Measurements from ENCODE around the gene PAPPA2. TPM values are rescaled to one million over a fixed set of nuclear protein-coding genes. Genes with fewer than 3 reads are reported as not detected.
A peak's percentile ranks its signal among the peaks of the same experiment; 100 is the strongest.

PAPPA2 gene
- total and polyA plus RNA-seq, 8 donors: under 0.01 to 10.3 (median 0.29) TPM; not detected in 1

DNA sequence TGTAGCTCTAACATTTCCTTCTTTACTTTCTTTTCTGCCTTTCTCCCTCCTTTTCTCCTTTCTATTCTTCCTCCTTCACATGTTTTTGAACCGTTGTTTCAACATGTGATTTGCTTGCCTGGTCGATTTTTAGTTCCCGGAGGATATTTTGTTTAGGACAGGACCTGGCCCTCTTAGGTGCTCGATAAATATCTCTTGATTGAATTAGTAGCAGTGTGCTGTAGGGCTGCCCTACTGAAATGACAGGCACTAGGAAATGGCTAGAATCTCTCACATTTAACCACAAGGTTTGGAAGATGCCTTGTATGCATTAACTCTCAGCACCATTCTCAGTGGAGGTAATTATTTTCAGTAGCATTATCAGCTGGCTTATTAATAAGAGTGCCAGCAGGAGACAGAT lies 305.6 kb downstream of the PAPPA2 start:
- 81 to 92% (median 88%) methylated on average over 4 of the region's 4 CpGs for WGBS, 5 donors
- DNase-seq: no peak
- intact Hi-C loops (cut with DNase I; ENCODE audit: low total_unique reads): no loop called here
- H3K4me1 ChIP-seq: peaks cover 0 to 10% (median 6%) of the 10 kb centered on the region in 4 donors
- TF ChIP-seq, protein P1, sequence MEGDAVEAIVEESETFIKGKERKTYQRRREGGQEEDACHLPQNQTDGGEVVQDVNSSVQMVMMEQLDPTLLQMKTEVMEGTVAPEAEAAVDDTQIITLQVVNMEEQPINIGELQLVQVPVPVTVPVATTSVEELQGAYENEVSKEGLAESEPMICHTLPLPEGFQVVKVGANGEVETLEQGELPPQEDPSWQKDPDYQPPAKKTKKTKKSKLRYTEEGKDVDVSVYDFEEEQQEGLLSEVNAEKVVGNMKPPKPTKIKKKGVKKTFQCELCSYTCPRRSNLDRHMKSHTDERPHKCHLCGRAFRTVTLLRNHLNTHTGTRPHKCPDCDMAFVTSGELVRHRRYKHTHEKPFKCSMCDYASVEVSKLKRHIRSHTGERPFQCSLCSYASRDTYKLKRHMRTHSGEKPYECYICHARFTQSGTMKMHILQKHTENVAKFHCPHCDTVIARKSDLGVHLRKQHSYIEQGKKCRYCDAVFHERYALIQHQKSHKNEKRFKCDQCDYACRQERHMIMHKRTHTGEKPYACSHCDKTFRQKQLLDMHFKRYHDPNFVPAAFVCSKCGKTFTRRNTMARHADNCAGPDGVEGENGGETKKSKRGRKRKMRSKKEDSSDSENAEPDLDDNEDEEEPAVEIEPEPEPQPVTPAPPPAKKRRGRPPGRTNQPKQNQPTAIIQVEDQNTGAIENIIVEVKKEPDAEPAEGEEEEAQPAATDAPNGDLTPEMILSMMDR (IDR thresholded peaks at IDR 0.05): no peak
- H3K36me3 ChIP-seq: no peaks in the 10 kb centered on the region
- H3K4me3 ChIP-seq: no peak overlapping the region
- no peaks in the 10 kb centered on the region for H3K9me3 ChIP-seq
- no peaks in the 10 kb centered on the region for H3K27me3 ChIP-seq
- H3K27ac ChIP-seq: no peak overlapping the region

DNA sequence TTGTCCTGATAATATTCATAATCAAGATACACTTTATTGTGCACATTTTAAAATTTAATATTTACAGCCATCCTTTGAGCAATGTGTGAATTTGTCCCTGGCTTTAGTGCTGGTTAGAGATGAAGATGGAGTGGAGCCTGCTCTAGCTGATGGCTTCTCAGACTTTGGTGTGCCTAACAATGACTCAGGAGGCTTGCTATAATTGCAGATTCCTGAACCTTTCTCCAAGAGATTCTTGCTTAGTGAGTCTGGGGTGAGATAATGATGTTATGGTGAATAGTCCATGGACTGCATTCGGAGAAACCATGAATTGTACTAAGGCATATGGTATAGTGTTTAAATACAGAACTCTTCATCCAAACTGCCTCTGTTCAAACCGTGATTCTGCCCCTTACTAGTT lies 307.1 kb downstream of the PAPPA2 start:
- no peaks in the 10 kb centered on the region for H3K9me3 ChIP-seq
- DNase-seq: no peak
- TF ChIP-seq EP300 (IDR thresholded peaks at IDR 0.05) (no peak), POLR2A (IDR thresholded peaks at IDR 0.05) (no peak), POLR2AphosphoS5 (IDR thresholded peaks at IDR 0.05) (no peak)
- TF ChIP-seq, protein P1 (IDR thresholded peaks at IDR 0.05): no peak
- 84 to 98% (median 93%) methylated on average over 2 of the region's 2 CpGs for WGBS, 5 donors
- H3K27me3 ChIP-seq: no peaks in the 10 kb centered on the region
- H3K27ac ChIP-seq: no peak overlapping the region
- intact Hi-C loops (cut with DNase I; ENCODE audit: low total_unique reads): no loop called here
- peaks cover 0 to 11% (median 7%) of the 10 kb centered on the region in 4 donors for H3K4me1 ChIP-seq
- no peak overlapping the region for H3K4me3 ChIP-seq
- no peaks in the 10 kb centered on the region for H3K36me3 ChIP-seq

DNA sequence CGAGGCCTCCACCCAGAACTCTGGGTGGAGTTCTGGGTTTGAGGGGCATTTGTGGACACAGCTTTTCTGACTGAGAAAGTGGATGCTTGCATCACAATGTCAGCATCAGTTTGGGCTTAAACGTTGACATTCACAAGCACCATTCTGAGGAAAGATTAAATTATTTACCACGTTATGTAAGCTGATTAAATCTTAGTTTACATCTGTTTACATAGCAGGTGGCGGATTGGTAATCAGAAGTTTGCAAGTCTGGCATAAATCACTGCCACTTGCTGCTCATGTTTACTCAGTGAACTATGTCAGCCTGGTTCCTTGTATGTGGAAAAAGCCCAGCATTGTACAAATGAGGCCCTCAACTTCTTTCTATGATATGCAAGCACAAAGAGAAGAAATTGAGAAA lies 310.1 kb downstream of the PAPPA2 start:
- Histone ChIP-seq H3K9me3 (no peaks in the 10 kb centered on the region), H3K27ac (no peak overlapping the region), H3K4me1 (peaks cover 0 to 11% (median 7%) of the 10 kb centered on the region in 4 donors), H3K27me3 (no peaks in the 10 kb centered on the region), H3K4me3 (no peak overlapping the region), H3K36me3 (no peaks in the 10 kb centered on the region)
- no peak for TF ChIP-seq EP300 (IDR thresholded peaks at IDR 0.05)
- peak in 1 of 3 donors; percentile 48 for TF ChIP-seq POLR2AphosphoS5 (IDR thresholded peaks at IDR 0.05)
- no peak for TF ChIP-seq POLR2A (IDR thresholded peaks at IDR 0.05)
- TF ChIP-seq, protein P1 (IDR thresholded peaks at IDR 0.05): no peak
- DNase-seq: peak in 1 of 2 donors; percentile 19
- 7 to 15% (median 11%) methylated on average over 4 of the region's 4 CpGs for WGBS, 5 donors
- intact Hi-C loops (cut with DNase I; ENCODE audit: low total_unique reads): no loop called here

DNA sequence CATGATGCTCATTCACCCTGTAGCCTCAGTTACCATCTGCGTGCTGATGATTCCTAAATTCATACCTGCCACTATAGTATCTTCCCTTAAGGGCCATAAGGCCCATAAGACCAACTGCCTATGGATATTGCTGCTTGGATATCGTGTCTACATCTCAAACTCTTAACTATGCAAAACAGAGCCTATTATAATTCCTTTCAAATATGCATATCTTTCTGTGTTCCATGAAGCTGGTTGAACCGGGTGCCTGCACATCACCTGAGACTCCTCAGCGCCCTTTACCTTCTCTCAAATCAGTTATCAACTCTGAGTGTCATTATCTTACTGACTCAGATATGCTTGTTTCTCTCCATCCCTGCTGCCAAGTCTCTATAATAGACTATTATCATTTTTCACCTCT lies 311.2 kb downstream of the PAPPA2 start:
- Histone ChIP-seq H3K4me3 (no peak overlapping the region), H3K36me3 (no peaks in the 10 kb centered on the region), H3K27ac (no peak overlapping the region), H3K27me3 (no peaks in the 10 kb centered on the region), H3K4me1 (peaks cover 0 to 11% (median 7%) of the 10 kb centered on the region in 4 donors), H3K9me3 (no peaks in the 10 kb centered on the region)
- no peak for DNase-seq
- TF ChIP-seq POLR2AphosphoS5 (IDR thresholded peaks at IDR 0.05): no peak
- TF ChIP-seq POLR2A (IDR thresholded peaks at IDR 0.05): no peak
- TF ChIP-seq EP300 (IDR thresholded peaks at IDR 0.05): no peak
- TF ChIP-seq, protein P1 (IDR thresholded peaks at IDR 0.05): no peak
- WGBS, 5 donors: 60 to 76% (median 68%) methylated on average over 4 of the region's 4 CpGs
- intact Hi-C loops (cut with DNase I; ENCODE audit: low total_unique reads): no loop called here

All from stomach (tissue), 9 donors.